Natural killer cell (primary cell): ENCODE results near the gene ZNF557. TPM values are rescaled to one million over a fixed set of nuclear protein-coding genes. Genes with fewer than 3 reads are reported as not detected.

Experiments
- ATAC-seq, 3 donors: fragments of 150-1000 bp in 2 of 3; fragments of 200-7000 bp in 1 of 3; cut with Tn5 transposase; 1 replicate in 1 of 3; 2 replicates in 2 of 3; pipeline ENCODE4 v1.10.0; 2021; ENCODE audit warnings: mild to moderate bottlenecking in 2 of 3, moderate library complexity in 2 of 3
- DNase-seq, 2 donors: peaks; one replicate each; pipeline versions ENCODE4 v3.0.0 to v3.0.0-alpha.2; 2013 to 2021; ENCODE audit warnings: mixed read lengths in 1 of 2
- H3K27ac ChIP-seq: one replicate; pipeline ENCODE4 v1.5.1; 2013; ENCODE audit warnings: mild to moderate bottlenecking, low read length
- H3K27me3 ChIP-seq: one replicate; pipeline ENCODE4 v1.6.1; 2013; ENCODE audit warnings: low read length; ENCODE audit not compliant: control insufficient read depth, insufficient read depth
- H3K36me3 ChIP-seq: one replicate; pipeline ENCODE4 v1.6.1; 2013; ENCODE audit warnings: low read length; ENCODE audit not compliant: control insufficient read depth, insufficient read depth
- H3K4me1 ChIP-seq: one replicate; pipeline ENCODE4 v1.6.1; 2013; ENCODE audit warnings: low read length; ENCODE audit not compliant: control insufficient read depth, insufficient read depth
- H3K4me3 ChIP-seq: one replicate; pipeline ENCODE4 v1.5.1; 2013; ENCODE audit warnings: low read length
- H3K9me3 ChIP-seq: one replicate; pipeline ENCODE4 v1.6.1; 2013; ENCODE audit warnings: low read length; ENCODE audit not compliant: control insufficient read depth, insufficient read depth
- H3K27ac Mint-ChIP-seq, 2 donors: one replicate each; pipeline ENCODE4 v1.8.0; 2022; ENCODE audit warnings: mild to moderate bottlenecking in 2 of 2, mixed read lengths in 2 of 2, moderate library complexity in 1 of 2
- H3K27me3 Mint-ChIP-seq, 2 donors: one replicate each; pipeline ENCODE4 v1.8.0; 2022; ENCODE audit warnings: low read depth in 2 of 2, mixed read lengths in 2 of 2
- H3K36me3 Mint-ChIP-seq: one replicate; pipeline ENCODE4 v1.8.0; 2022; ENCODE audit warnings: mixed read lengths
- H3K4me1 Mint-ChIP-seq, 2 donors: one replicate each; pipeline ENCODE4 v1.8.0; 2022; ENCODE audit warnings: mixed read lengths in 2 of 2
- H3K4me3 Mint-ChIP-seq: one replicate; pipeline ENCODE4 v1.8.0; 2022; ENCODE audit warnings: mild to moderate bottlenecking, moderate library complexity, mixed read lengths
- H3K9me3 Mint-ChIP-seq, 2 donors: one replicate each; pipeline ENCODE4 v1.8.0; 2022; ENCODE audit warnings: mixed read lengths in 2 of 2
- WGBS: methylation state at CpG from one replicate; pipeline ENCODE4 v1.1.7; 2013; ENCODE audit warnings: missing lambda C conversion rate; ENCODE audit not compliant: insufficient coverage; 5-methylcytosine and 5-hydroxymethylcytosine counted together
- intact Hi-C: fragments of 100-400 bp; cut with micrococcal nuclease; formaldehyde crosslinking; loops from one replicate; pipeline ENCODE4 v1.14.2; 2022
- total RNA-seq, 4 donors: library from RNA; stranded (reverse); fragments of 120-200 nt in 1 of 4; gene quantifications; one replicate each; pipeline versions ENCODE4 v1.2.3 to v1.2.4, GENCODE V29; 2013 to 2022
- TF ChIP-seq, protein P1 (sequence below): fragments of 200-600 bp; IDR thresholded peaks from one replicate; pipeline ENCODE4 v1.8.0; 2022; ENCODE audit warnings: antibody characterized with exemption

ZNF557 gene
- total RNA-seq, 3 donors from 2014 or later (not counting 1 experiment from before 2014, with no cell fraction given): 10.7 to 14.5 (median 10.9) TPM

DNA sequence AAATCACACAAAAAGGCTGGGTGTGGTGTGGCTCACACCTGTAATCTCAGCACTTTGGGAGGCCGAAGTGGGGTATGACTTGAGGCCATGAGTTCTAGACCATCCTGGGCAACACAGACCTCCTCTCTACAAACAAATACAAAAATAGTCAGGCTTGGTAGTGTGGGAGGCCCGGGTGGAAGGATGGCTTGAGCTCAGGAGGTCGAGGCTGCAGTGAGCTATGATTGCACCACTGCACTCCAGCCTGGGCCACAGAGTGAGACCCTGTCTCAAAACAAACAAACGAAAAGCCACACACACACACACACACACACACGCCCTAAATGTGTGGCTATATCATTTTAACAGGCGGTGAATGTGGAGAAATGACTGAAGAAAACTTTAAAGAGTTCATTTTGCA lies 904 bp upstream of the ZNF557 start:
- H3K27me3 ChIP-seq: no peaks in the 10 kb centered on the region
- no peaks in the 10 kb centered on the region for H3K27me3 Mint-ChIP-seq
- H3K4me1 ChIP-seq: peaks cover 15% of the 10 kb centered on the region
- intact Hi-C loops: no loop called here
- H3K36me3 ChIP-seq: peaks cover 16% of the 10 kb centered on the region
- DNase-seq (no peak), ATAC-seq (no peak)
- peaks cover 0 to 11% of the 10 kb centered on the region in 2 donors for H3K4me1 Mint-ChIP-seq
- H3K27ac ChIP-seq: peak overlapping the region; percentile 39
- H3K9me3 Mint-ChIP-seq: peaks cover 0 to 2% of the 10 kb centered on the region in 2 donors
- peak overlapping the region; percentile 94 to 95 for H3K27ac Mint-ChIP-seq
- no peak overlapping the region for H3K4me3 ChIP-seq
- TF ChIP-seq, protein P1, sequence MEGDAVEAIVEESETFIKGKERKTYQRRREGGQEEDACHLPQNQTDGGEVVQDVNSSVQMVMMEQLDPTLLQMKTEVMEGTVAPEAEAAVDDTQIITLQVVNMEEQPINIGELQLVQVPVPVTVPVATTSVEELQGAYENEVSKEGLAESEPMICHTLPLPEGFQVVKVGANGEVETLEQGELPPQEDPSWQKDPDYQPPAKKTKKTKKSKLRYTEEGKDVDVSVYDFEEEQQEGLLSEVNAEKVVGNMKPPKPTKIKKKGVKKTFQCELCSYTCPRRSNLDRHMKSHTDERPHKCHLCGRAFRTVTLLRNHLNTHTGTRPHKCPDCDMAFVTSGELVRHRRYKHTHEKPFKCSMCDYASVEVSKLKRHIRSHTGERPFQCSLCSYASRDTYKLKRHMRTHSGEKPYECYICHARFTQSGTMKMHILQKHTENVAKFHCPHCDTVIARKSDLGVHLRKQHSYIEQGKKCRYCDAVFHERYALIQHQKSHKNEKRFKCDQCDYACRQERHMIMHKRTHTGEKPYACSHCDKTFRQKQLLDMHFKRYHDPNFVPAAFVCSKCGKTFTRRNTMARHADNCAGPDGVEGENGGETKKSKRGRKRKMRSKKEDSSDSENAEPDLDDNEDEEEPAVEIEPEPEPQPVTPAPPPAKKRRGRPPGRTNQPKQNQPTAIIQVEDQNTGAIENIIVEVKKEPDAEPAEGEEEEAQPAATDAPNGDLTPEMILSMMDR: no peak
- whole genome bisulfite sequencing: 86% methylated on average over 4 of the region's 6 CpGs
- peak overlapping the region; percentile 96 for H3K4me3 Mint-ChIP-seq
- H3K9me3 ChIP-seq: no peaks in the 10 kb centered on the region
- no peaks in the 10 kb centered on the region for H3K36me3 Mint-ChIP-seq

DNA sequence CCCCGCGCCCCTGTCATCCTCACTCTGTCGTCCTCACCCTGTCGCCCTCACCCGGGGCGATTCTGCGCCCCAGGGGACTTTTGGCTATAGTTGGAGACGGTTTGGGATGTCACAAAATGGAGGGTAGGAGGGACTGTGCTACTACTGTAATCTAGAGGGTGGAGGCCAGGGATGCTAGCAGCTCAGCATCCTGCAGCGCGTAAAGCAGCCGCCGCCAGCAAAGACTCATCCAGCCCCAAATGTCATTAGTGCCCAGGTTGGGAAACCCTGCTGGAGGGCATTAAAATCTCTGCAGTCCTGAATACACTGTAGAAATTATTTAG lies 362 bp downstream of the ZNF557 start:
- Histone ChIP-seq H3K36me3 (peaks cover 25% of the 10 kb centered on the region), H3K4me1 (peaks cover 15% of the 10 kb centered on the region), H3K4me3 (peak overlapping the region; percentile 87), H3K27me3 (no peaks in the 10 kb centered on the region), H3K27ac (peak overlapping the region; percentile 82), H3K9me3 (no peaks in the 10 kb centered on the region)
- under 1% methylated on average over 12 of the region's 12 CpGs for WGBS
- no peak for DNase-seq
- TF ChIP-seq, protein P1: no peak
- intact Hi-C loops: no loop called here
- no peaks in the 10 kb centered on the region for H3K27me3 Mint-ChIP-seq
- no peaks in the 10 kb centered on the region for H3K36me3 Mint-ChIP-seq
- peak overlapping the region; percentile 96 for H3K4me3 Mint-ChIP-seq
- peak overlapping the region; percentile 94 to 95 for H3K27ac Mint-ChIP-seq
- peaks cover 0 to 17% of the 10 kb centered on the region in 2 donors for H3K4me1 Mint-ChIP-seq
- H3K9me3 Mint-ChIP-seq: peaks cover 0 to 2% of the 10 kb centered on the region in 2 donors
- ATAC-seq: peak; percentile 4 to 10 (median 5)

DNA sequence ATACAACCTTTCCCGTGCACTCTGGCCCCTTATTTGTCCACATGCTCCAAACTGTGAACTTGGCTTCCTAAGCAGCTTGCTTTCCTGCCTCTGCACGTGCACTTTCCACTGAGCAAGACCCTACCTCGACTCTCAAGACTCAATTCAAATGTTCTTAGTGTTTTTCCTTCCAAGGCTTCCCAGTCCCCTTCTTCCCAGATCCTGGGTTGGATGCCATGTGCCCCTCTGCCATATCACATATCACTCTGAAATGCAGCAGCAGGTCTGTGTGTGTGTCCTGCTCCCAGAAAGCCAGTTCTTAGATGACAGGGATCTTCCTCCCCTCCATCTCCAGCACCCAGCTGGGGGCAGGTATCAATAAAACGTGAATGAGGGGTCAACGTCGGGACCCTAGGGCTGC lies 3.0 kb downstream of the ZNF557 start:
- Mint-ChIP-seq H3K36me3 (peaks cover 15% of the 10 kb centered on the region), H3K27me3 (no peaks in the 10 kb centered on the region), H3K4me3 (peak overlapping the region; percentile 5), H3K4me1 (peaks cover 0 to 17% of the 10 kb centered on the region in 2 donors), H3K9me3 (peaks cover 2 to 3% of the 10 kb centered on the region in 2 donors), H3K27ac (no peak overlapping the region)
- ATAC-seq: no peak
- TF ChIP-seq, protein P1: no peak
- intact Hi-C loops: no loop called here
- Histone ChIP-seq H3K4me3 (no peak overlapping the region), H3K27me3 (no peaks in the 10 kb centered on the region), H3K4me1 (peaks cover 15% of the 10 kb centered on the region), H3K36me3 (peaks cover 49% of the 10 kb centered on the region), H3K27ac (no peak overlapping the region), H3K9me3 (peaks cover 7% of the 10 kb centered on the region)
- 99% methylated on average over 6 of the region's 6 CpGs for WGBS
- DNase-seq: no peak

DNA sequence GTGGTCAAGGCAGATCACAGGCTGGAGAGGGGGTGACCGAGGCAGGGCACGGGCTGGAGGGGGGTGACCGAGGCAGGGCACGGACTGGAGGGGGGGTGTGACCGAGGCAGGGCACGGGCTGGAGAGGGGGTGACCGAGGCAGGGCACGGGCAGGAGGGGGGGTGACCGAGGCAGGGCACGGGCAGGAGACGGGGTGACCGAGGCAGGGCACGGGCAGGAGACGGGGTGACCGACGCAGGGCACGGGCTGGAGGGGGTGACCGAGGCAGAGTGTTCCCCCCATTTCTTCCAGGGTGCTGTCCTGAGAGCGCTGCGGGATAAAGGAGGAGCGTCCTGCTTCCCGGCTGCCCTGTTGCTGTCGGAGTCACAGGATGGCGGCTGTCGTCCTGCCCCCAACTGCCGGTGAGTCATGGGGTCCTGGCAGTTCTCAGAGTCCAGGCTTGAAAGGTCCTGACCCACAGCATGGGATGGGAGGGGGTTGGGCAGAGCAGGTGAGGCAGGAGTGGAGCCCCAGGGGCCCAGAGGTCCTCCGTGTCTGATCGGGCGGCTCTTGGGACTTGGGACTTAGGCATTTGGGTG lies 5.3 kb downstream of the ZNF557 start:
- Histone ChIP-seq H3K4me1 (peaks cover 10% of the 10 kb centered on the region), H3K36me3 (peaks cover 70% of the 10 kb centered on the region), H3K9me3 (peaks cover 19% of the 10 kb centered on the region), H3K27me3 (no peaks in the 10 kb centered on the region), H3K4me3 (no peak overlapping the region), H3K27ac (no peak overlapping the region)
- WGBS: 98% methylated on average over 29 of the region's 29 CpGs
- H3K27me3 Mint-ChIP-seq: no peaks in the 10 kb centered on the region
- DNase-seq (no peak), ATAC-seq (no peak)
- intact Hi-C loops: no loop called here
- no peak overlapping the region for H3K27ac Mint-ChIP-seq
- H3K4me1 Mint-ChIP-seq: peaks cover 0 to 6% of the 10 kb centered on the region in 2 donors
- H3K9me3 Mint-ChIP-seq: peaks cover 7 to 13% of the 10 kb centered on the region in 2 donors
- H3K36me3 Mint-ChIP-seq: peaks cover 37% of the 10 kb centered on the region
- TF ChIP-seq, protein P1: no peak
- no peak overlapping the region for H3K4me3 Mint-ChIP-seq
